ENCODE results near the gene CRYGS. TPM values are rescaled to one million over a fixed set of nuclear protein-coding genes. Genes with fewer than 3 reads are reported as not detected.
"Not testable (repeated sequence)": the region's sequence is repeated elsewhere in the genome, so short reads cannot be mapped to it uniquely, and the experiment has no call there.

The CRYGS gene
- total RNA-seq, 4 donors from 2014 or later, result 1.4 to 12.3 (median 5.7) TPM

DNA sequence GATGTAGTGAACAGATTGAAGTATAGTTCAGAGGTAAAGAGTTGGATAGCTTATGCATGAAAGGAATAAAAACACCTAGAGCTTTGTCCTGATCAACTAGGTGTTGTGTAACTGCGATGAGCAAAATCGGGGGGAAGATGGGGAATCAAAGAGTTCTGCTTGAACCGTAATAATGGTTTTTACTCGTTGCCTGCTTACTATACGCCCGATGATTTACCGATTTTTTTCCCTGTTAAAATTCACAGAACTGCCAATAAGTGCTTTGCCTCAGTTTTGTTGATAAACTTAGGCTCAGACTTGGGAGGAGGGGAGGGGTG, 25.6 kb upstream of the CRYGS start:
- Histone ChIP-seq H3K27me3 (no peaks in the 10 kb centered on the region), H3K4me1 (peaks cover 0 to 39% (median 2%) of the 10 kb centered on the region in 4 donors), H3K4me3 (peak overlapping the region; percentile 68 to 97 (median 89)), H3K36me3 (peaks cover 0 to 18% (median 0%) of the 10 kb centered on the region in 3 donors), H3K27ac (peak overlapping the region; percentile 79 to 95 (median 87)), H3K9me3 (no peaks in the 10 kb centered on the region)
- no peak for TF ChIP-seq POLR2A (IDR thresholded peaks at IDR 0.05)
- TF ChIP-seq, protein P1, sequence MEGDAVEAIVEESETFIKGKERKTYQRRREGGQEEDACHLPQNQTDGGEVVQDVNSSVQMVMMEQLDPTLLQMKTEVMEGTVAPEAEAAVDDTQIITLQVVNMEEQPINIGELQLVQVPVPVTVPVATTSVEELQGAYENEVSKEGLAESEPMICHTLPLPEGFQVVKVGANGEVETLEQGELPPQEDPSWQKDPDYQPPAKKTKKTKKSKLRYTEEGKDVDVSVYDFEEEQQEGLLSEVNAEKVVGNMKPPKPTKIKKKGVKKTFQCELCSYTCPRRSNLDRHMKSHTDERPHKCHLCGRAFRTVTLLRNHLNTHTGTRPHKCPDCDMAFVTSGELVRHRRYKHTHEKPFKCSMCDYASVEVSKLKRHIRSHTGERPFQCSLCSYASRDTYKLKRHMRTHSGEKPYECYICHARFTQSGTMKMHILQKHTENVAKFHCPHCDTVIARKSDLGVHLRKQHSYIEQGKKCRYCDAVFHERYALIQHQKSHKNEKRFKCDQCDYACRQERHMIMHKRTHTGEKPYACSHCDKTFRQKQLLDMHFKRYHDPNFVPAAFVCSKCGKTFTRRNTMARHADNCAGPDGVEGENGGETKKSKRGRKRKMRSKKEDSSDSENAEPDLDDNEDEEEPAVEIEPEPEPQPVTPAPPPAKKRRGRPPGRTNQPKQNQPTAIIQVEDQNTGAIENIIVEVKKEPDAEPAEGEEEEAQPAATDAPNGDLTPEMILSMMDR (IDR thresholded peaks at IDR 0.05), result no peak
- DNase-seq, result no peak

DNA sequence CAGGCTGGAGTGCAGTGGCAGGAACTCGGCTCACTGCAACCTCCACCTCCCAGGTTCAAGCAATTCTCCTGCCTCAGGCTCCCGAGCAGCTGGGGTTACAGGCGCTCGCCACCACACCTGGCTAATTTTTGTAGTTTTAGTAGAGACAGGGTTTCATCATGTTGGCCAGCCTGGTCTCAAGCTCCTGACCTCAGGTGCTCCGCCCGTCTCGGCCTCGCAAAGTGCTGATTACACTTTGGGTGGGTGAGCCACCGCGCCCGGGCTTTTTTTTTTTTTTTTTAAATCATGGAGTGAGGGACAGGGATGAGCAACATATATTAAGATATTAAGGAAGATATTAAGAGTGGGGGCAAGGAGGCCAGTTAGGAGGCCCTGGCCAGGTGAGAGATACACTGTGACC, 25.2 kb upstream of the CRYGS start:
- H3K27me3 ChIP-seq, DNase-seq, H3K9me3 ChIP-seq: not testable (repeated sequence)
- Histone ChIP-seq H3K4me3 (peak overlapping the region in 2 of 4 donors; percentile 68 to 94), H3K4me1 (peaks cover 0 to 39% (median 2%) of the 10 kb centered on the region in 4 donors), H3K27ac (peak overlapping the region in 1 of 4 donors; percentile 94), H3K36me3 (peaks cover 0 to 15% (median 0%) of the 10 kb centered on the region in 3 donors)

- peaks cover 0 to 32% (median 2%) of the 10 kb centered on the region in 4 donors for H3K4me1 ChIP-seq
- no peaks in the 10 kb centered on the region for H3K27me3 ChIP-seq
- H3K27ac ChIP-seq, result peak within 1 kb of the TSS; percentile 82 to 96 (median 88)
- no peaks in the 10 kb centered on the region for H3K9me3 ChIP-seq
- DNase-seq, result peak; percentile 88 to 96 (median 96)
- H3K4me3 ChIP-seq, result peak within 1 kb of the TSS; percentile 58 to 95 (median 81)
- TF ChIP-seq POLR2A (IDR thresholded peaks at IDR 0.05), result peak; percentile 93 to 96
- TF ChIP-seq, protein P1 (IDR thresholded peaks at IDR 0.05), result peak in 2 of 6 experiments; percentile 4 to 6
- H3K36me3 ChIP-seq, result peaks cover 0 to 1% (median 0%) of the 10 kb centered on the region in 3 donors
Observed at GRCh38 chr3:186567072-186567921, 23.1 kb upstream of the CRYGS start, which contains the start of gene TBCCD1. TSS of gene TBCCD1 (minus strand) at chr3:186567339. CDS start at chr3:186564329, 3,010 bp downstream.

- no peaks in the 10 kb centered on the region for H3K9me3 ChIP-seq
- peak overlapping the region; percentile 58 to 95 (median 81) for H3K4me3 ChIP-seq
- peak overlapping the region; percentile 82 to 96 (median 88) for H3K27ac ChIP-seq
- no peaks in the 10 kb centered on the region for H3K27me3 ChIP-seq
- no peak for DNase-seq
- H3K36me3 ChIP-seq, result no peaks in the 10 kb centered on the region
- TF ChIP-seq, protein P1 (IDR thresholded peaks at IDR 0.05), result peak in 2 of 6 experiments; percentile 2 to 3
- TF ChIP-seq POLR2A (IDR thresholded peaks at IDR 0.05), result no peak
- peaks cover 0 to 26% (median under 1%) of the 10 kb centered on the region in 4 donors for H3K4me1 ChIP-seq
Observed at GRCh38 chr3:186566772-186567071, 22.5 kb upstream of the CRYGS start.

GRCh38 chr3:186564586-186564985, 20.4 kb upstream of the CRYGS start:
- DNase-seq, result no peak
- TF ChIP-seq, protein P1 (IDR thresholded peaks at IDR 0.05), result no peak
- no peak for TF ChIP-seq POLR2A (IDR thresholded peaks at IDR 0.05)
- peaks cover 0 to 19% (median 0%) of the 10 kb centered on the region in 4 donors for H3K4me1 ChIP-seq
- H3K27me3 ChIP-seq, result no peaks in the 10 kb centered on the region
- no peak overlapping the region for H3K4me3 ChIP-seq
- H3K36me3 ChIP-seq, result no peaks in the 10 kb centered on the region
- H3K27ac ChIP-seq, result no peak overlapping the region
- no peaks in the 10 kb centered on the region for H3K9me3 ChIP-seq

- H3K9me3 ChIP-seq, result no peaks in the 10 kb centered on the region
- TF ChIP-seq POLR2A (IDR thresholded peaks at IDR 0.05), result no peak
- DNase-seq, result no peak
- no peaks in the 10 kb centered on the region for H3K4me1 ChIP-seq
- H3K27me3 ChIP-seq, result no peaks in the 10 kb centered on the region
- peaks cover 0 to 72% (median 3%) of the 10 kb centered on the region in 3 donors for H3K36me3 ChIP-seq
- no peak overlapping the region for H3K27ac ChIP-seq
- H3K4me3 ChIP-seq, result no peak overlapping the region
Observed at GRCh38 chr3:186552408-186553031, 8.3 kb upstream of the CRYGS start.

Data from Peyer's patch (tissue), 4 donors.